Measurements from ENCODE around the gene PCDHGA7. TPM values are rescaled to one million over a fixed set of nuclear protein-coding genes. Genes with fewer than 3 reads are reported as not detected.

Gene PCDHGA7
- total RNA-seq, 1 experiment from 2014 or later, result 1.6 TPM

DNA sequence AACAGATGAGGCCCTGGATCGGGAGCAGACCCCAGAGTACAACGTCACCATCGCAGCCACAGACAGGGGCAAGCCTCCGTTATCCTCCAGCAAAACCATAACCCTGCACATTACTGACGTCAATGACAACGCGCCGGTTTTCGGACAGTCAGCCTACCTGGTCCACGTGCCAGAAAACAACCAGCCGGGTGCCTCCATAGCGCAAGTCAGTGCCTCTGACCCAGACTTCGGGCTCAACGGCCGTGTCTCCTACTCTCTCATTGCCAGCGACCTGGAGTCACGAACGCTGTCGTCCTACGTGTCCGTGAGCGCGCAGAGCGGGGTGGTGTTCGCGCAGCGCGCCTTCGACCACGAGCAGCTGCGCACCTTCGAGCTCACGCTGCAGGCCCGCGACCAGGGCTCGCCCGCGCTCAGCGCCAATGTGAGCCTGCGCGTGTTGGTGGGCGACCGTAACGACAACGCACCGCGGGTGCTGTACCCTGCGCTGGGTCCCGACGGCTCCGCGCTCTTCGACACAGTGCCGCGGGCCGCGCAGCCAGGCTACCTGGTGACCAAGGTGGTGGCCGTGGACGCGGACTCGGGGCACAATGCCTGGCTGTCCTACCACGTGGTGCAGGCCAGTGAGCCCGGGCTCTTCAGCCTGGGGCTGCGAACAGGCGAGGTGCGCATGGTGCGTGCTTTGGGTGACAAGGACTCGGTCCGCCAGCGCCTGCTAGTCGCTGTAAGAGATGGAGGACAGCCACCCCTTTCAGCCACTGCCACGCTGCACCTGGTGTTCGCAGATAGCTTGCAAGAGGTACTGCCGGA, 36.7 kb downstream of the PCDHGA7 start:
- H3K27me3 Mint-ChIP-seq (ENCODE audit: low read depth), result peaks cover 17% of the 10 kb centered on the region
- TF ChIP-seq NR3C1 (CRISPR knock-in tag; conservative IDR thresholded peaks at IDR 0.05; ENCODE audit: low read depth), result no peak
- DNase-seq (ENCODE audit: low spot score) (no peak), ATAC-seq (no peak)
- ChIA-PET POLR2A (interaction anchor here (1.4 kb wide), 1 partner anchor 145 kb away, joined by 4 read pairs; no protein-coding TSS in a partner anchor), CTCF (interaction anchor here (0.6 to 3.6 kb wide), 15 partner anchors 11 to 145 kb away, joined by 4 to 131 read pairs (median 14); partner anchors contain the start of genes PCDHGA12, PCDHGA9 and PCDHGC3)
- H3K27ac Mint-ChIP-seq, result no peak overlapping the region
- peak overlapping the region; percentile 91 for H3K4me3 Mint-ChIP-seq
- peaks cover 36% of the 10 kb centered on the region for H3K9me3 Mint-ChIP-seq
- peaks cover 61% of the 10 kb centered on the region for H3K36me3 Mint-ChIP-seq
- H3K4me1 Mint-ChIP-seq, result peaks cover 34% of the 10 kb centered on the region

- ATAC-seq (peak; percentile 52), DNase-seq (ENCODE audit: low spot score) (peak; percentile 77)
- Mint-ChIP-seq H3K27ac (peak within 1 kb of the TSS; percentile 47), H3K36me3 (peaks cover 61% of the 10 kb centered on the region), H3K4me1 (peaks cover 26% of the 10 kb centered on the region), H3K4me3 (peak within 1 kb of the TSS; percentile 81), H3K9me3 (peaks cover 35% of the 10 kb centered on the region), H3K27me3 (ENCODE audit: low read depth) (peaks cover 14% of the 10 kb centered on the region)
- CTCF ChIA-PET, result interaction anchor here (0.6 to 3.6 kb wide), 50 partner anchors 8 to 326 kb away, joined by 3 to 131 read pairs (median 6); partner anchors contain the start of genes DIAPH1, PCDHB10, PCDHB11 and PCDHB14
- no peak for TF ChIP-seq SOX15 (CRISPR knock-in tag; IDR thresholded peaks at IDR 0.05)
- peak; percentile 68 for TF ChIP-seq CTCF (IDR thresholded peaks at IDR 0.05)
- POLR2A ChIA-PET, result interaction anchor here (0.8 to 1.4 kb wide), 4 partner anchors 88 to 143 kb away, joined by 3 to 4 read pairs (median 3); no protein-coding TSS in a partner anchor
Observed at GRCh38 chr5:141420855-141421488, 38.4 kb downstream of the PCDHGA7 start, which contains the start of gene PCDHGA11. Gene PCDHGA11 (plus strand): TSS chr5:141421051. CDS start chr5:141421228, 177 bp downstream.

- Mint-ChIP-seq H3K9me3 (peaks cover 35% of the 10 kb centered on the region), H3K27me3 (ENCODE audit: low read depth) (peaks cover 14% of the 10 kb centered on the region), H3K27ac (no peak overlapping the region; the same call in 1 of the 2 replicates), H3K4me1 (peaks cover 26% of the 10 kb centered on the region), H3K4me3 (peak overlapping the region; percentile 81), H3K36me3 (peaks cover 65% of the 10 kb centered on the region)
- ATAC-seq (no peak), DNase-seq (ENCODE audit: low spot score) (no peak)
- ChIA-PET CTCF (interaction anchor here (0.6 to 3.6 kb wide), 45 partner anchors 9 to 327 kb away, joined by 3 to 131 read pairs (median 8); partner anchors contain the start of genes DIAPH1, PCDHB10, PCDHB11 and PCDHB14), POLR2A (interaction anchor here (1.3 kb wide), 2 partner anchors 92 to 139 kb away, joined by 3 read pairs; no protein-coding TSS in a partner anchor)
- no peak for TF ChIP-seq ESRRA (CRISPR knock-in tag; IDR thresholded peaks at IDR 0.05; ENCODE audit: borderline replicate concordance)
- TF ChIP-seq, protein P1, sequence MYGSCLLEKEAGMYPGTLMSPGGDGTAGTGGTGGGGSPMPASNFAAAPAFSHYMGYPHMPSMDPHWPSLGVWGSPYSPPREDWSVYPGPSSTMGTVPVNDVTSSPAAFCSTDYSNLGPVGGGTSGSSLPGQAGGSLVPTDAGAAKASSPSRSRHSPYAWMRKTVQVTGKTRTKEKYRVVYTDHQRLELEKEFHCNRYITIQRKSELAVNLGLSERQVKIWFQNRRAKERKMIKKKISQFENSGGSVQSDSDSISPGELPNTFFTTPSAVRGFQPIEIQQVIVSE (CRISPR knock-in tag; IDR thresholded peaks at IDR 0.05; ENCODE audit: borderline replicate concordance), result no peak
- no peak for TF ChIP-seq RELA (CRISPR knock-in tag; IDR thresholded peaks at IDR 0.05; ENCODE audit: borderline replicate concordance)
- no peak for TF ChIP-seq ZNF317 (CRISPR knock-in tag; IDR thresholded peaks at IDR 0.05; ENCODE audit: borderline replicate concordance, low read depth)
- no peak for TF ChIP-seq NR2C2 (CRISPR knock-in tag; IDR thresholded peaks at IDR 0.05)
- TF ChIP-seq, protein P2, sequence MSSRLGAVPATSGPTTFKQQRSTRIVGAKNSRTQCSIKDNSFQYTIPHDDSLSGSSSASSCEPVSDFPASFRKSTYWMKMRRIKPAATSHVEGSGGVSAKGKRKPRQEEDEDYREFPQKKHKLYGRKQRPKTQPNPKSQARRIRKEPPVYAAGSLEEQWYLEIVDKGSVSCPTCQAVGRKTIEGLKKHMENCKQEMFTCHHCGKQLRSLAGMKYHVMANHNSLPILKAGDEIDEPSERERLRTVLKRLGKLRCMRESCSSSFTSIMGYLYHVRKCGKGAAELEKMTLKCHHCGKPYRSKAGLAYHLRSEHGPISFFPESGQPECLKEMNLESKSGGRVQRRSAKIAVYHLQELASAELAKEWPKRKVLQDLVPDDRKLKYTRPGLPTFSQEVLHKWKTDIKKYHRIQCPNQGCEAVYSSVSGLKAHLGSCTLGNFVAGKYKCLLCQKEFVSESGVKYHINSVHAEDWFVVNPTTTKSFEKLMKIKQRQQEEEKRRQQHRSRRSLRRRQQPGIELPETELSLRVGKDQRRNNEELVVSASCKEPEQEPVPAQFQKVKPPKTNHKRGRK (CRISPR knock-in tag; IDR thresholded peaks at IDR 0.05; ENCODE audit: borderline replicate concordance), result no peak
- no peak for TF ChIP-seq ZBTB21 (CRISPR knock-in tag; IDR thresholded peaks at IDR 0.05; ENCODE audit: borderline replicate concordance)
- no peak for TF ChIP-seq E2F4 (CRISPR knock-in tag; IDR thresholded peaks at IDR 0.05; ENCODE audit: borderline replicate concordance, low read depth)
- no peak for TF ChIP-seq ZBTB43 (CRISPR knock-in tag; IDR thresholded peaks at IDR 0.05)
- TF ChIP-seq GABPB1 (CRISPR knock-in tag; IDR thresholded peaks at IDR 0.05), result no peak
- TF ChIP-seq OVOL2 (CRISPR knock-in tag; IDR thresholded peaks at IDR 0.05; ENCODE audit: borderline replicate concordance), result no peak
- TF ChIP-seq PRDM15 (CRISPR knock-in tag; IDR thresholded peaks at IDR 0.05), result no peak
Observed at GRCh38 chr5:141421489-141421855, 38.9 kb downstream of the PCDHGA7 start.

Measured in WTC11 (cell line).